ENCODE data around the gene PHF5A. TPM values are rescaled to one million over a fixed set of nuclear protein-coding genes. Genes with fewer than 3 reads are reported as not detected.
A peak's percentile ranks its signal among the peaks of the same experiment; 100 is the strongest.

PHF5A gene
- total RNA-seq, 2 experiments from 2014 or later = 114 to 117 TPM

GRCh38 chr22:41499624-41500280 is 31.3 kb upstream of the PHF5A start:
- no peak overlapping the region for H3K27ac Mint-ChIP-seq
- no peak for DNase-seq
- no peaks in the 10 kb centered on the region for H3K27me3 Mint-ChIP-seq

DNA sequence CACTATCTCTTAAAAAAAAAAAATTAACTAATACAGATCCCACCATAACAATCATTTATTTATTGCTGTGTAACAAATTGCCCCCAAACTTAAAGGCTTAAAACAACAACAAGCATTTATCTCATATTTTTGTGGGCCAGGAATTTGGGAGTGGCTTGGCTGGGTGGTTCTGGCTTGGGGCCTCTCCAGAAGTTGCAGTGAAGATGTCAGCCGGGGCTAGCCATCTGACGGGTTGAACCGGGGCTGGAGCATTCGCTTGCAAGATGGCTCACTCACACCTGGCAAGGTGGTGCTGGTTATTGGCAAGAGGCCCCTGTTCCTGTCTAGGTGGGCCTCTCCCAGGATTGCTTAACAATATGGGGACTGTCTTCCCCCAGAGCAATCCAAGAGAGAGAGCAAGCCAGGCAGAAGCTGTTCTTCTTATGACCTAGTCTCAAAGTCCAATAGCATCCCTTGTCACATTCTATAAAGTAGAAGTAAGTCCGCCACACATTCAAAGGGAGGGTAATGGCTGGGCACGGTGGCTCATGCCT is 29.9 kb upstream of the PHF5A start:
- Mint-ChIP-seq H3K36me3 (peaks cover 10% of the 10 kb centered on the region), H3K27ac (no peak overlapping the region), H3K27me3 (no peaks in the 10 kb centered on the region), H3K4me1 (peaks cover 2% of the 10 kb centered on the region), H3K4me3 (no peak overlapping the region), H3K9me3 (no peaks in the 10 kb centered on the region)
- DNase-seq = no peak

More at GRCh38 chr22:41499624-41500280, 31.3 kb upstream of the PHF5A start:
- Mint-ChIP-seq H3K4me3 (no peak overlapping the region), H3K9me3 (no peaks in the 10 kb centered on the region), H3K36me3 (peaks cover 10% of the 10 kb centered on the region), H3K4me1 (no peaks in the 10 kb centered on the region)

DNA sequence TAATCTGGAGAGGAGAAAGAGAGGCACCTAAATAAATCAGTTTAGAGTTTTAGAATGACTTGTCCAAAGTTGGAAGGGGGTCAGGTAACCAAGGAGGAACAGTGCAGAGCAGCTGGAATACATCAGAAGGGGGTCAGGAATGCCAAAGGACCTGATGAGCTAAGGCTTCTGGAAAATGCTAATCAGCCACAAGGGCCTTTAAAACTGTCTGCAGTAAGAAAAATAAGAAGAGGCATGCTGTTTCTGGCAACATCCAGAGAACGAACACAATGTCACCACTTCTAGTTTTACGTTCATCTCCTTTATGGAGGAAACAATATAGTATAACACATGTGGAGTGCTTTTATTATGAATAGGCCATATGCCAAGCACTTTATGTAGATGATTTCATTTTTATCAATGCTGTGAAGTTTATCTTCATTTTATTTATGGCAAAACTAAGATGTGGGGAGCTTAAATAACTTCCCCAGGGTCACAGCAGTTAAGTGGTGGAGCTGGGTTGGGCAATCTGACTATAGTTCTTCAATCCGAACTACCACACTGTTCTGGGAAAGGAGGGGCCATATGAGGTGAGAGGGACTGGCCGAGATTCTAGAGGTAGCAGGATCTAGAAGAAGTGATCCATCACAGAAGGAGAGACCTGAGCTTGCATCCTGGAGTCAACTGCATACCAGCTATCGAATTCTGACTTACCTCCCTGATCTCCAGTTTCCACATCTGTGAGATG is 23.0 kb upstream of the PHF5A start:
- Mint-ChIP-seq H3K4me1 (peaks cover 21% of the 10 kb centered on the region), H3K9me3 (no peaks in the 10 kb centered on the region)

GRCh38 chr22:41488596-41489385 is 20.3 kb upstream of the PHF5A start:
- Mint-ChIP-seq H3K36me3 (peaks cover under 1% of the 10 kb centered on the region), H3K27me3 (no peaks in the 10 kb centered on the region), H3K4me3 (no peak overlapping the region), H3K4me1 (peaks cover 25% of the 10 kb centered on the region), H3K9me3 (no peaks in the 10 kb centered on the region), H3K27ac (no peak overlapping the region)
- no peak for DNase-seq

More for the DNA sequence above, 23.0 kb upstream of the PHF5A start:
- Mint-ChIP-seq H3K27ac (no peak overlapping the region), H3K36me3 (no peaks in the 10 kb centered on the region), H3K4me3 (no peak overlapping the region), H3K27me3 (no peaks in the 10 kb centered on the region)
- no peak for DNase-seq

- no peak overlapping the region for H3K27ac Mint-ChIP-seq
- H3K36me3 Mint-ChIP-seq = peaks cover 2% of the 10 kb centered on the region
- DNase-seq = no peak
- H3K4me3 Mint-ChIP-seq = no peak overlapping the region
- no peaks in the 10 kb centered on the region for H3K27me3 Mint-ChIP-seq
- peaks cover 24% of the 10 kb centered on the region for H3K4me1 Mint-ChIP-seq
- no peaks in the 10 kb centered on the region for H3K9me3 Mint-ChIP-seq
Measured at GRCh38 chr22:41488076-41488475, 19.6 kb upstream of the PHF5A start.

DNA sequence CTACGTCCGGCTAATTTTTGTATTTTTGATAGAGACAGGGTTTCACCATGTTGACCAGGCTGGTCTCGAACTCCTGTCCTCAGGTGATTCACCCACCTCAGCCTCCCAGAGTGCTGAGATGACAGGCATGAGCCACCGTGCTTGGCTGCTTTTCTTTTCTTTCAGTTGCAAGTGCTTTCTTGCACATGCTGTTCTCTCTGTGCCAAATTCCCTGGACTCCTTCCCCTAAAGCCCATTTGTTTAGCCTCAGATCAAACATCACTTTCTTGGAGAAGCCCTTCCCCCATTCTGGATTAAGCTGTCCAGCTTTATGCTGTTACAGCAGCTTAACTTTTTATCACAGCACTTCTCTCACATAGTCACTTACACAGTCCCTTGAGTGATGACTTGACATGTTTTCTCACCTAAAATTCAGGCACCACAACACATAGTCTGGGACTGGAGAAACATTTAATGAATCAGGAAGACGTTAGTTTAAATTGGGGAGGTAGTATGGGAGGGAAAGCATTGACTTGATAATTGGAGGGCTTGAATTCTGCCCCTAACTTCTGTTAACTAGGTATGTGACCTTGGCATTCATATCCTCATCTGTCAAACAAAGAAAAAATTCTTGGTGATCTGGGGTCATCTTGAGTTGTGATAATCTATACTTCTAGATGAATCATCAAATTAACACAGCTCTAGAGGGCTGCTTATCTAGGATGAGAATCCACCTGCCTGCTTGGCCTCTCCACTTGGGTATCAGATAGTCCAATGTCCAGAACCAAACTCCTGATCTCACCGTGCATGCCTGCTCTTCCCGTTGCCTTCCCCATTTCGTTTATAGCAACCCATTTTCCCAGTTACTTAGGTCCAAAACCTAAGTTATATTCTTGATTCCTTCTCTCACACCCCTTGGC is 18.8 kb upstream of the PHF5A start:
- H3K27ac Mint-ChIP-seq = no peak overlapping the region
- no peaks in the 10 kb centered on the region for H3K9me3 Mint-ChIP-seq

GRCh38 chr22:41485033-41485432 is 16.5 kb upstream of the PHF5A start:
- Mint-ChIP-seq H3K36me3 (peaks cover 2% of the 10 kb centered on the region), H3K27ac (no peak overlapping the region), H3K4me1 (peaks cover 32% of the 10 kb centered on the region), H3K4me3 (no peak overlapping the region), H3K9me3 (no peaks in the 10 kb centered on the region), H3K27me3 (no peaks in the 10 kb centered on the region)
- DNase-seq = no peak

More for the DNA sequence above, 18.8 kb upstream of the PHF5A start:
- DNase-seq = no peak
- Mint-ChIP-seq H3K4me1 (peaks cover 27% of the 10 kb centered on the region), H3K27me3 (no peaks in the 10 kb centered on the region), H3K36me3 (peaks cover 2% of the 10 kb centered on the region), H3K4me3 (no peak overlapping the region)

DNA sequence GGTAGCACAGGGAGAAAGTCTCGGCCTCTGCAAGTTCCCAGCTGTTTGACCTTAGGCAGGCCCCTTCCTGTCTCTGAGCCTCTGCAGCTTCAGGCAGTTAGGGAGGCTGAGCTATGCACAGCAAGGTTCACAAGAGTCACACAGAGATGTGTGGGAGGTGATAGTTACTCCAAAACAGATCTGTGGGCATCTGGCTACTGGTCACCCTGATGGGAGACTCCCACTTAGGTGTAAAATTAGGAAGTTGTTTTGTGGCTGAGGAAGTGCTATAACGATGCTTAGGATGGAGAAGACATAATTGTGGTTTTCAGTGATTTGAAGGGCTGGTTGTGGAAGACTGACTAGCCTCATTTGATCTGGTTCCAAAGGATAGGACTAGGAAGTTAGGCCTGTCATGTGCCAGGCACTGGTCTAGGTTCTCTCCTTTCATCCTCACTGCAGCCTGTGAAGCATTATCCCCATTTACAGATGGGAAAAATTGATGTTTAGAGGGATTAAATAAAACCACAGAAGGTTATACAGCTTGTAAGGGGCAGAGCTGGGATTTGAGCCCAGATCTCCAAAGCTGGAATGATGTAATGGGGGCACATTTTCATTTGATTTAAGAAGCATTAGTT is 13.9 kb upstream of the PHF5A start:
- Mint-ChIP-seq H3K9me3 (no peaks in the 10 kb centered on the region), H3K4me1 (peaks cover 34% of the 10 kb centered on the region), H3K27me3 (no peaks in the 10 kb centered on the region), H3K27ac (no peak overlapping the region), H3K36me3 (peaks cover 2% of the 10 kb centered on the region), H3K4me3 (no peak overlapping the region)
- DNase-seq = no peak

GRCh38 chr22:41481925-41482318 is 13.4 kb upstream of the PHF5A start:
- H3K4me1 Mint-ChIP-seq = peaks cover 31% of the 10 kb centered on the region

GRCh38 chr22:41481131-41481830 is 12.8 kb upstream of the PHF5A start:
- peaks cover 2% of the 10 kb centered on the region for H3K36me3 Mint-ChIP-seq
- DNase-seq = no peak
- H3K27me3 Mint-ChIP-seq = no peaks in the 10 kb centered on the region
- no peak overlapping the region for H3K4me3 Mint-ChIP-seq
- no peaks in the 10 kb centered on the region for H3K9me3 Mint-ChIP-seq
- H3K27ac Mint-ChIP-seq = no peak overlapping the region
- peaks cover 31% of the 10 kb centered on the region for H3K4me1 Mint-ChIP-seq

More at GRCh38 chr22:41481925-41482318, 13.4 kb upstream of the PHF5A start:
- H3K27me3 Mint-ChIP-seq = no peaks in the 10 kb centered on the region
- H3K27ac Mint-ChIP-seq = peak overlapping the region; percentile 7
- H3K9me3 Mint-ChIP-seq = no peaks in the 10 kb centered on the region
- H3K4me3 Mint-ChIP-seq = no peak overlapping the region
- DNase-seq = no peak
- H3K36me3 Mint-ChIP-seq = peaks cover 2% of the 10 kb centered on the region

- H3K27me3 Mint-ChIP-seq = no peaks in the 10 kb centered on the region
- peaks cover 2% of the 10 kb centered on the region for H3K36me3 Mint-ChIP-seq
- no peak overlapping the region for H3K4me3 Mint-ChIP-seq
- H3K4me1 Mint-ChIP-seq = peaks cover 26% of the 10 kb centered on the region
- H3K9me3 Mint-ChIP-seq = no peaks in the 10 kb centered on the region
- H3K27ac Mint-ChIP-seq = no peak overlapping the region
- DNase-seq = no peak
Measured at GRCh38 chr22:41480397-41480735, 11.9 kb upstream of the PHF5A start.

- Mint-ChIP-seq H3K9me3 (no peaks in the 10 kb centered on the region), H3K4me3 (no peak overlapping the region), H3K27me3 (no peaks in the 10 kb centered on the region), H3K4me1 (peaks cover 26% of the 10 kb centered on the region), H3K27ac (no peak overlapping the region), H3K36me3 (peaks cover 2% of the 10 kb centered on the region)
- DNase-seq = no peak
Measured at GRCh38 chr22:41479671-41480396, 11.3 kb upstream of the PHF5A start.

- Mint-ChIP-seq H3K9me3 (no peaks in the 10 kb centered on the region), H3K27me3 (no peaks in the 10 kb centered on the region), H3K4me3 (no peak overlapping the region), H3K27ac (peak overlapping the region; percentile 31), H3K36me3 (peaks cover 2% of the 10 kb centered on the region), H3K4me1 (peaks cover 28% of the 10 kb centered on the region)
- DNase-seq = no peak
Measured at GRCh38 chr22:41478891-41479521, 10.5 kb upstream of the PHF5A start.

All from activated naive CD8-positive, alpha-beta T cell treated with anti-CD3 and anti-CD28 coated beads for 36 hours (primary cell).